HEK293 (cell line): Measurements from ENCODE around the gene FAM210A.

Source experiments
- CTCF ChIA-PET: fragments of 350-600 bp; formaldehyde crosslinking; extraction: SDS; loops from one replicate; lab custom pipeline; 2021; ENCODE audit warnings: antibody characterized with exemption; lab: Yijun Ruan, JAX
- POLR2A ChIA-PET: fragments of 300-600 bp; formaldehyde crosslinking; extraction: SDS; loops from one replicate; lab custom pipeline; 2020; ENCODE audit warnings: antibody characterized with exemption, inconsistent platforms; lab: Yijun Ruan, JAX
- H3K27ac ChIP-seq: fragments of 200-500 bp; sonication (Bioruptor generic); 2 replicates; pipeline ENCODE4 v1.5.1; 2014; ENCODE audit warnings: low read depth, low read length, control low read depth, inconsistent platforms; ENCODE audit errors: extremely low read depth
- H3K36me3 ChIP-seq, 2 experiments: fragments of 200-500 bp in 1 of 2; sonication (Bioruptor generic) in 1 of 2; 1 replicate in 1 of 2; 2 replicates in 1 of 2; pipeline ENCODE4 v1.5.1; 2014 to 2017; ENCODE audit warnings: inconsistent platforms in 2 of 2, low read length in 2 of 2; ENCODE audit not compliant: control insufficient read depth in 2 of 2, insufficient read depth in 1 of 2
- H3K4me1 ChIP-seq: fragments of 200-500 bp; sonication (Bioruptor generic); 2 replicates; pipeline ENCODE4 v1.5.1; 2014; ENCODE audit warnings: mild to moderate bottlenecking, low read length, inconsistent platforms; ENCODE audit not compliant: control insufficient read depth, insufficient read depth
- H3K4me3 ChIP-seq: 2 replicates; pipeline ENCODE4 v1.5.1; 2011; ENCODE audit warnings: low read depth, mild to moderate bottlenecking, control low read depth, low read length, moderate library complexity
- H3K9me3 ChIP-seq: fragments of 200-500 bp; sonication (Bioruptor generic); 2 replicates; pipeline ENCODE4 v1.5.1; 2014; ENCODE audit warnings: low read depth, low read length, inconsistent platforms; ENCODE audit not compliant: control insufficient read depth, insufficient read depth
- ATF2 ChIP-seq: fragments of 450-650 bp; formaldehyde crosslinking; IDR thresholded peaks from 2 replicates; pipeline ENCODE4 v1.5.1; 2016; ENCODE audit warnings: missing biosample characterization, missing genetic modification characterization, low read depth
- EGR2 ChIP-seq: fragments of 450-650 bp; formaldehyde crosslinking; IDR thresholded peaks from 2 replicates; pipeline ENCODE4 v1.5.1; 2016; ENCODE audit warnings: low read depth, missing biosample characterization, missing genetic modification characterization
- GFI1B ChIP-seq: fragments of 450-650 bp; formaldehyde crosslinking; IDR thresholded peaks from 2 replicates; pipeline ENCODE4 v1.5.1; 2016; ENCODE audit warnings: missing biosample characterization, missing genetic modification characterization
- GLI4 ChIP-seq: fragments of 450-650 bp; formaldehyde crosslinking; IDR thresholded peaks from 2 replicates; pipeline ENCODE4 v1.5.1; 2016; ENCODE audit warnings: missing biosample characterization, missing genetic modification characterization
- HOXC10 ChIP-seq: sonication (generic); formaldehyde crosslinking; IDR thresholded peaks from 2 replicates; pipeline ENCODE4 v1.8.1; 2023; ENCODE audit warnings: mild to moderate bottlenecking, missing genetic modification reagents
- KLF10 ChIP-seq: fragments of 450-650 bp; IDR thresholded peaks from 2 replicates; pipeline ENCODE4 v1.5.1; 2018; ENCODE audit warnings: missing biosample characterization, mild to moderate bottlenecking, missing genetic modification characterization
- MYNN ChIP-seq: fragments of 450-650 bp; formaldehyde crosslinking; IDR thresholded peaks from 2 replicates; pipeline ENCODE4 v1.5.1; 2016; ENCODE audit warnings: missing biosample characterization, missing genetic modification characterization, borderline replicate concordance
- WT1 ChIP-seq: fragments of 450-650 bp; formaldehyde crosslinking; IDR thresholded peaks from 2 replicates; pipeline ENCODE4 v1.5.1; 2016; ENCODE audit warnings: missing biosample characterization, missing genetic modification characterization
- ZBTB1 ChIP-seq: fragments of 450-650 bp; formaldehyde crosslinking; IDR thresholded peaks from 2 replicates; pipeline ENCODE4 v1.5.1; 2016; ENCODE audit warnings: missing biosample characterization, missing genetic modification characterization
- ZBTB48 ChIP-seq: fragments of 450-650 bp; formaldehyde crosslinking; IDR thresholded peaks from 2 replicates; pipeline ENCODE4 v1.5.1; 2016; ENCODE audit warnings: missing biosample characterization, missing genetic modification characterization
- ZNF16 ChIP-seq: fragments of 450-650 bp; formaldehyde crosslinking; IDR thresholded peaks from 2 replicates; pipeline ENCODE4 v1.5.1; 2016; ENCODE audit warnings: low read depth, missing biosample characterization, missing genetic modification characterization
- ZNF169 ChIP-seq: fragments of 450-650 bp; formaldehyde crosslinking; IDR thresholded peaks from 2 replicates; pipeline ENCODE4 v1.5.1; 2016; ENCODE audit warnings: missing biosample characterization, missing genetic modification characterization
- ZNF174 ChIP-seq: fragments of 450-650 bp; formaldehyde crosslinking; IDR thresholded peaks from 2 replicates; pipeline ENCODE4 v1.5.0; 2017; ENCODE audit warnings: missing biosample characterization, mild to moderate bottlenecking, missing genetic modification characterization
- ZNF18 ChIP-seq: fragments of 450-650 bp; formaldehyde crosslinking; IDR thresholded peaks from 2 replicates; pipeline ENCODE4 v1.5.1; 2016; ENCODE audit warnings: missing biosample characterization, missing genetic modification characterization
- ZNF221 ChIP-seq: fragments of 450-650 bp; formaldehyde crosslinking; IDR thresholded peaks from 2 replicates; pipeline ENCODE4 v1.5.1; 2017; ENCODE audit warnings: missing biosample characterization, missing genetic modification characterization, borderline replicate concordance
- ZNF223 ChIP-seq: fragments of 450-650 bp; formaldehyde crosslinking; IDR thresholded peaks from 2 replicates; pipeline ENCODE4 v1.5.1; 2016; ENCODE audit warnings: missing biosample characterization, missing genetic modification characterization
- ZNF302 ChIP-seq: fragments of 450-650 bp; formaldehyde crosslinking; IDR thresholded peaks from 2 replicates; pipeline ENCODE4 v1.5.1; 2016; ENCODE audit warnings: missing biosample characterization, missing genetic modification characterization, low read depth
- ZNF354C ChIP-seq: fragments of 450-650 bp; formaldehyde crosslinking; IDR thresholded peaks from 2 replicates; pipeline ENCODE4 v1.5.1; 2016; ENCODE audit warnings: missing biosample characterization, missing genetic modification characterization, low read depth, borderline replicate concordance
- ZNF416 ChIP-seq: fragments of 450-650 bp; formaldehyde crosslinking; IDR thresholded peaks from 2 replicates; pipeline ENCODE4 v1.5.1; 2016; ENCODE audit warnings: missing biosample characterization, missing genetic modification characterization
- ZNF433 ChIP-seq: fragments of 450-650 bp; formaldehyde crosslinking; IDR thresholded peaks from 2 replicates; pipeline ENCODE4 v1.5.1; 2016; ENCODE audit warnings: missing biosample characterization, missing genetic modification characterization, low read depth
- ZNF521 ChIP-seq: fragments of 450-650 bp; formaldehyde crosslinking; IDR thresholded peaks from 2 replicates; pipeline ENCODE4 v1.5.1; 2017; ENCODE audit warnings: missing biosample characterization, mild to moderate bottlenecking, missing genetic modification characterization
- ZNF560 ChIP-seq: fragments of 450-650 bp; formaldehyde crosslinking; IDR thresholded peaks from 2 replicates; pipeline ENCODE4 v1.5.1; 2017; ENCODE audit warnings: missing biosample characterization, missing genetic modification characterization, borderline replicate concordance
- ZNF600 ChIP-seq: fragments of 450-650 bp; formaldehyde crosslinking; IDR thresholded peaks from 2 replicates; pipeline ENCODE4 v1.5.1; 2016; ENCODE audit warnings: missing biosample characterization, missing genetic modification characterization
- ZNF830 ChIP-seq: fragments of 450-650 bp; IDR thresholded peaks from 2 replicates; pipeline ENCODE4 v1.5.0; 2018; ENCODE audit warnings: missing biosample characterization, missing genetic modification characterization, low read depth, mild to moderate bottlenecking, moderate library complexity

Gene FAM210A

DNA sequence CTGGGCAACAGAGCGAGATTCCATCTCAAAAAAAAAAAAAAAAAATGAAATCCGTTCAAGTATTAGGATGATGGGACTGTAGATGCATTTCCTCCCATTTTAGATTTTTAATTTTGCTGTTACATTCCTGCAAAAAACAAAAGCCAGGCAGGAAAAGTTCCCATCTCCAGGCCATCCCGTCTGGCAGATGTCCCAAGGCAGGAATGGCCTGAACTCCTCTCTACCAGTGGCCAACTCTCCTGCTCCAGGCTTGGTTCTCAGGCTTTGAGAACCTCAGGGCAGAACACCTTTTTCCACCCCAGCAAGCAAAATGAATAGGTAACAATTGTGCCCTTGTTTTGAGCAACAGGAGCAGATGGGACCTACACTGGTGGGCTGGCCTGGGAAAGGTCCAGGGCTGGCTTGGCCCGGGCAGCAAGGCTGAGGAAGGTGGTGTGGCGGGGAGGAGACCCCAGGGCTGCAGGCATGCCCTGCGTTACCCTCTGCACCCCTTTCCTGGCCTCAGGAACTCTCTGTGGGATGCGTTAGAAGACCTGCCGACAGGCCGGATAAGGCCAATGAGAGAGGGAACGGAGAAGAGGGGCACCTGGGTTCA, 86.0 kb downstream of the FAM210A start:
- Histone ChIP-seq H3K27ac (no peak overlapping the region), H3K9me3 (no peaks in the 10 kb centered on the region), H3K4me1 (no peaks in the 10 kb centered on the region), H3K36me3 (no peaks in the 10 kb centered on the region), H3K4me3 (no peak overlapping the region)
- TF ChIP-seq ZNF302 (tag by site-specific recombination) (no peak), EGR2 (no peak), ZNF18 (tag by site-specific recombination) (no peak), MYNN (no peak), ZBTB1 (tag by site-specific recombination) (no peak), ZNF223 (no peak), ZNF354C (tag by site-specific recombination) (no peak)
- POLR2A ChIA-PET, result interaction anchor here (0.6 kb wide), 1 partner anchor 12 kb away, joined by 3 read pairs; no protein-coding TSS in a partner anchor
- CTCF ChIA-PET, result no interaction called here

DNA sequence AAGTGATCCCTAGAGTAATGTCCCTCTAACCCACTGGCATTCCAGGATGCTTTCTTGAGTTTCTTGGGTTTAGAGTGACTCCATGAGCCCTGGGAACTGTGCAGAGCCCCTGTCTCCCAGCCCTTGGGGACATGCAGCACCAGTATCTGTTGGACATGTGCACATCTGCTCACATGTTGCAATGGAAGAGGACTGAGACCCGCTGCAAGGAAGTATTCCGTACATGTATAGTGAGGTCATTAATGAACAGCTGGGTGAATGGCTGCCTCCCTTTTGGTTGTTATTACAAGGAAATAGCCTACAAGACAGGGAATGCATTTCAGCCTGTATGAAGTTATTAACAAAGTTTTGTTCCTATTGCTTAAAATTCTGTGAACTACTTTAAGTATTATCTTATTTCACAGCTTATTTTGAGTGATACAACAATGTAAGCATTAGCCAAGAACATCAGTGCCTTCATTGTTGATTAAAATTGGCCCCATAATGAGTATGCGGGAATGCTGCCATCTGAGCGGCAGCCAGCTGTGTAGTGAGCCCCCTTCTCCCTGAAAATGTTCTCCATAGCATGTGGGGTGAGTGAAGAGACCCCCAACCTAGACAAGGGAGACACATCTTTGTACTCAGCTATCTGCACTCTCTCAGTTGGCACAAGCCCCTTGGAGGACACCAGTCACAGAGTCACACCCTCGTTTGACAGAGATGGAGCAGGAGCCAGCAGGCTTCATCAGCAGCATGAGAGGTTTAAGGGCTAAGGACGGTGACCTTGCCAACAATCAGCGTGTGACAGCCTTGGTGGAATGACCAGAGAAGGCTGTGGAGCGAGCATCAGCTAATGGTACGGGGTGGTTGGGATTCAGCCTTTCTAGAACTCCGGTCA, 87.4 kb downstream of the FAM210A start:
- ChIA-PET POLR2A (no interaction called here), CTCF (interaction anchor here (0.6 to 0.8 kb wide), 2 partner anchors 8 to 623 kb away, joined by 3 read pairs; no protein-coding TSS in a partner anchor)
- Histone ChIP-seq H3K27ac (no peak overlapping the region), H3K9me3 (no peaks in the 10 kb centered on the region; the same call in 1 of the 2 replicates), H3K36me3 (no peaks in the 10 kb centered on the region), H3K4me1 (no peaks in the 10 kb centered on the region), H3K4me3 (no peak overlapping the region)
- no peak for TF ChIP-seq ZNF600 (tag by site-specific recombination)

- Histone ChIP-seq H3K9me3 (no peaks in the 10 kb centered on the region; the same call in 1 of the 2 replicates), H3K4me1 (no peaks in the 10 kb centered on the region)
- POLR2A ChIA-PET, result no interaction called here
- no peak for TF ChIP-seq GFI1B
- no peak for TF ChIP-seq ZNF433 (tag by site-specific recombination)
- TF ChIP-seq ZNF16, result no peak
- no peak for TF ChIP-seq GLI4 (tag by site-specific recombination)
- TF ChIP-seq ZNF560 (tag by site-specific recombination), result no peak
- TF ChIP-seq ZNF830 (tag by site-specific recombination), result no peak
- TF ChIP-seq HOXC10 (CRISPR knock-in tag), result no peak
- TF ChIP-seq, all 188 proteins: peak for 0
- Histone ChIP-seq H3K4me3 (no peak overlapping the region), H3K36me3 (no peaks in the 10 kb centered on the region), H3K27ac (no peak overlapping the region)
- CTCF ChIA-PET, result no interaction called here
Observed at GRCh38 chr18:13635046-13635445, 91.3 kb downstream of the FAM210A start.

DNA sequence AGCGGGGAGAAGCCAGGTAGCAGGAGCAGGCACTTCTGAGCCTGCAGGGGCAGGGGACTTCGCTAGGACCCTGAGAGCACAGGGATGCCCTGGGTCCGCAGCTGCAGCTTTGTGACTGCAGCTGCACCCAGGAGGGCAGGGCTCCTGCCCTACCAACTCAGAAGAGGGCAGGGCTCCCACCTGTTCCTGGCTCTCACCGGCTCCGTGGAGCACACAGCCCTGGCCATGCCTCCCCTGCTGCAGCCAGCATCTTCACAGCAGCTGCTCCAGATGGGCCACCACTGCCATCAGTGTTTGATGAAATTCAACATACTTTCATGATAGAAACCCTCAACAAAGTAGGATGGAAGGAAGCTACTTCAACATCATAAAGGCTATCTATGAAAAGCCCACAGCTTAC, 92.7 kb downstream of the FAM210A start:
- POLR2A ChIA-PET, result no interaction called here
- Histone ChIP-seq H3K36me3 (no peaks in the 10 kb centered on the region), H3K9me3 (no peaks in the 10 kb centered on the region; the same call in 1 of the 2 replicates), H3K27ac (no peak overlapping the region), H3K4me1 (no peaks in the 10 kb centered on the region; the same call in 1 of the 2 replicates), H3K4me3 (no peak overlapping the region)
- CTCF ChIA-PET, result interaction anchor here (1.3 to 2.2 kb wide), 2 partner anchors 20 to 76 kb away, joined by 4 to 10 read pairs; no protein-coding TSS in a partner anchor
- TF ChIP-seq ZNF16 (no peak), ZBTB48 (tag by site-specific recombination) (no peak), ZNF174 (no peak), ATF2 (tag by site-specific recombination) (no peak), ZNF221 (tag by site-specific recombination) (no peak), ZNF169 (tag by site-specific recombination) (no peak), KLF10 (tag by site-specific recombination) (no peak), WT1 (no peak), ZNF521 (tag by site-specific recombination) (no peak), ZNF416 (no peak)
